M059J (cell line): ENCODE measurements around the gene ZNF236. TPM values are rescaled to one million over a fixed set of nuclear protein-coding genes. Genes with fewer than 3 reads are reported as not detected.
A peak's percentile ranks its signal among the peaks of the same experiment; 100 is the strongest.
"Not testable (repeated sequence)": the region's sequence is repeated elsewhere in the genome, so short reads cannot be mapped to it uniquely, and the experiment has no call there.

Source experiments
- DNase-seq: peaks from one replicate; pipeline ENCODE4 v3.0.0-alpha.2; 2012; ENCODE audit warnings: low read depth
- total RNA-seq: library from RNA; depleted of rRNA; stranded (reverse); fragments of >200 nt; shearing (Covaris generic); gene quantifications from 2 replicates; pipeline ENCODE4 v1.2.3, GENCODE V29; 2014

Gene ZNF236
- total RNA-seq, 1 experiment from 2014 or later, result 6.1 TPM

DNA sequence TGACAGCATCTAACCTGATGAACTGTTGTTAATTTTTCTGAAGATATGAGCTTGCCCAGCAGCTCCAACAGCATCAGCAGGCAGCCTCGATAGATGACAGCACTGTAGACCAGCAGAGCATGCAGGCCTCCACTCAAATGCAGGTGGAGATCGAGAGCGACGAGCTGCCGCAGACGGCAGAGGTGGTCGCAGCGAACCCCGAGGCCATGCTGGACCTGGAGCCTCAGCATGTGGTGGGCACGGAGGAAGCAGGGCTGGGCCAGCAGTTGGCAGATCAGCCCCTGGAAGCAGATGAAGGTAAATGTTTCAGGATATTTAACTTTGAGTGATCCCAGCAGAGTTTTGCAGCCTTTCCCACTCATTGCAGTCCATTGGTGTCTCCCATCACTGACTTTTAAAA, 85.9 kb downstream of the ZNF236 start:
- no peak for DNase-seq

- no peak for DNase-seq
These were observed 87.1 kb downstream of the ZNF236 start for GRCh38 chr18:76909439-76909838.

GRCh38 chr18:76911440-76911839, 89.1 kb downstream of the ZNF236 start:
- no peak for DNase-seq

GRCh38 chr18:76913583-76913982, 91.2 kb downstream of the ZNF236 start:
- no peak for DNase-seq

GRCh38 chr18:76914314-76914713, 92.0 kb downstream of the ZNF236 start:
- DNase-seq, result no peak

- DNase-seq, result no peak
These were observed 92.4 kb downstream of the ZNF236 start for GRCh38 chr18:76914796-76915195.

DNA sequence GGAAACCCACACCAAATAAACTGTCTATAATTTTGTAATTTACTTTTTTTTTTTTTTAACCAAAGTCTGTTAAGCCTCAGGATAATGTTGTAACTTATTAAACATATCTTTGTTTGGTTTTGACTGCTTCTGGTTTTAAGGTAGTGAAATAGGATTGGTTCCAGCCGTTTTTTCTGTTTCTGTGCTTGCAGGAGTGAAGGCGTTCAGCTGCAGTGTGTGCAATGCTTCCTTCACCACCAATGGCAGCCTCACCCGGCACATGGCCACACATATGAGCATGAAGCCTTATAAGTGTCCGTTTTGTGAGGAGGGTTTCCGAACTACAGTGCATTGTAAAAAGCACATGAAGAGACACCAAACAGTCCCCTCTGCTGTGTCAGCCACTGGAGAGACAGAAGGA, 93.1 kb downstream of the ZNF236 start:
- no peak for DNase-seq

DNA sequence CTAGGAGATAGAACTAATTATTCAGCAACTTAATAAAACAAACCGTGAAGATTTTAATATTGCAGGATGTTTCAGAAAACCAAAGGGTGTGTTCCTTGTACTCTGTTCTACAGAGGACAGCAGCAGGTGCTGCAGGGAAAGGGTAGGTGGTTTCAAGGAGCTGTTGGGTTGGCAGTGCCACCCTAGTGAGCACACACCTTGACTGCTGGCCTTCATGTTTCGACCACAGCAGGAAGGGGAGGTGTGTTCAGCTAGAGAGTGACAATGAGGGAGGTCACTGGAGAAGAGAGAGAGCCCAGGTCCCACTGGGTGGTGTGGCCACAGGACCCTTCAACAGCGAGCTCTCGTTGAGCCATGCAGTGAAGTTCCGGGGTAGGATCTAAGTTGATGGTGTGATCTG, 98.6 kb downstream of the ZNF236 start:
- no peak for DNase-seq

GRCh38 chr18:76922107-76922506, 99.8 kb downstream of the ZNF236 start:
- peak; percentile 4 for DNase-seq

- DNase-seq, result peak; percentile 25
These were observed 101.2 kb downstream of the ZNF236 start for GRCh38 chr18:76923485-76924085.

- no peak for DNase-seq
These were observed 103.1 kb downstream of the ZNF236 start for GRCh38 chr18:76925501-76925900.

DNA sequence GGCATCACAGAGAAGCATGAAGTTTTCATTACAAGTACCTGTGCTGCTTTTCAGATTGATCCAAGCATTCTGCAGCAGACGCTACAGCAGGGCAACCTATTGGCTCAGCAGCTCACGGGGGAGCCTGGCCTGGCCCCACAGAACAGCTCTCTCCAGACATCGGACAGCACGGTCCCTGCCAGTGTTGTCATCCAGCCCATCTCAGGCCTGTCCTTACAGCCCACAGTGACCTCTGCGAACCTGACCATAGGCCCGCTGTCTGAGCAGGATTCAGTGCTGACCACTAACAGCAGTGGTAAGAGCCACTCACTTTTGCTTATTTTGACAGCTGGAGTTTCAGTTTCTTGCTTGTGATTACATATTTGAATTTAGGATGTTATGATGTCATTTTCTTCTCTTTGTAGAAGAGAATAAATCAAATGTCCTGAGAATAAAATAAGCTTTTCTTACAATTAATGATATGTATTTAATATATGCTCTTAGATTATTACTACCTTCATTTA, 104.9 kb downstream of the ZNF236 start:
- no peak for DNase-seq

DNA sequence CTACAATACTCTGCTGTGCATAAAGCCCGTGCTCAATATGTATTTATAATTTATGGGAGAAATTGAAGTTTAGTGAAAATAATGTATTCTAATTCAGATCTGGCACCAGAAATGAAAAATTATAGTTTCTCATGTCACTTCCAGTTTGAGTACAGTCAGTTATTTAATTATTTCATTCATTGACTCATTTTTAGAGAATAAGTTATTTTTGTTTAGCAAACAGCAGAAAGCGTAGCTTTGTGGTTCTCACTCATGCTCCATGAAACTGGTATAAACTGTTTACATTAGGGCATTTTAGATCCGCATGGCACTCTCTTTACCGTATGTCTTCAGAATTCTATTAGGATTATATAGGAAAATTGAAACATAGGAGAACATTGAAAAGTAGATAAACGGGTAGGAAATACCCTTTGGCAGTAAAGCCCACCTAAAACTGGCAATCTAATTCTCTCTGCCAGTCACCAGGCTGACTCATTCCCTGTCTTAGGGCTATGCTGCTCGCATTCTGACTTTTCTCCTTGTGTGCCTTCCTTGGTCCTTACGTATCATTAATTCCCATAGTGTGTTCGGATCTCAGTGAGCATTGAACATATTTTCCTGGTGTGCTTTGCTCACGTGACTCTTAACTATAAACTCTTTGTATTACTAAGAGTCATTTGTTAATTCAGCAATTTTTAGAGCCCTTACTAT, 106.0 kb downstream of the ZNF236 start:
- DNase-seq, result no peak

GRCh38 chr18:76931171-76931570, 108.8 kb downstream of the ZNF236 start:
- DNase-seq, result no peak

DNA sequence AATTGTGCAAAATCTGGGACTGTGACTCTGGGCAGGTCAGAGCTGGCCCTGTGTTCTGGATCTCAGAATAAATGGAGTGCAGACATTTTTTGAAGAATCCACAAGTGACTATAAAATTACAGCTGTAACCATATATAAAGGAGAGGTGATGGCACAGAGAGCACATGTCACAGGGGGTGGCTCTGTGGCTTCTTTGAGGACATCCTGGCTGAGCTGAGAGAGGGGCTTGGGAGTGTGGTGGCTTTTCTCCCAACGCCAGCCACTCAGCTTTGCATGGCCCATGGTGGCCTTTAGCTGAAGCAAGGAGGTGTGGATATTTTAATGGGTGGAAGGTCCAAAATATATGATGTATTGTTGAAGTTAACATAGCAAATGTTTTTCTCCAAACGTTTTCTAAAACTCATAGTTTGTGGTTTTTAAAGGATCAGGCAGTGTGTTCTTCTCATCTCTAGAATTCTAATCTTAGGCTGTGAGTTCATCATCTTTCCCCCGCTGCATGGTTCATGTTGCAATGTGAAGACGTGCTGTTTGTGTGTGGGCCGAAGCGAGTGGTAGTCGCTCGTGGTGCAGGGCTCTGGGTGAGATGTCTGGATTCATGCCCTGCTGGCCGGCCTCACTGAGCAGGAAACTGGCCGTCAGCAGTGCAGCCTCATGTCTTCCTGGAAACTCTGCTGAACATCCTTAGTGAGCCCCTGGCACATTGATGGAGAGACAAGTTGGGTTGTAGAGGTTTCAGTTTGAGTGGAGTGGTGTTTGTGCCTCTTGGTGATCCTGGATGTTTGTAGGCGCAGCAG, 109.9 kb downstream of the ZNF236 start:
- DNase-seq, result no peak

DNA sequence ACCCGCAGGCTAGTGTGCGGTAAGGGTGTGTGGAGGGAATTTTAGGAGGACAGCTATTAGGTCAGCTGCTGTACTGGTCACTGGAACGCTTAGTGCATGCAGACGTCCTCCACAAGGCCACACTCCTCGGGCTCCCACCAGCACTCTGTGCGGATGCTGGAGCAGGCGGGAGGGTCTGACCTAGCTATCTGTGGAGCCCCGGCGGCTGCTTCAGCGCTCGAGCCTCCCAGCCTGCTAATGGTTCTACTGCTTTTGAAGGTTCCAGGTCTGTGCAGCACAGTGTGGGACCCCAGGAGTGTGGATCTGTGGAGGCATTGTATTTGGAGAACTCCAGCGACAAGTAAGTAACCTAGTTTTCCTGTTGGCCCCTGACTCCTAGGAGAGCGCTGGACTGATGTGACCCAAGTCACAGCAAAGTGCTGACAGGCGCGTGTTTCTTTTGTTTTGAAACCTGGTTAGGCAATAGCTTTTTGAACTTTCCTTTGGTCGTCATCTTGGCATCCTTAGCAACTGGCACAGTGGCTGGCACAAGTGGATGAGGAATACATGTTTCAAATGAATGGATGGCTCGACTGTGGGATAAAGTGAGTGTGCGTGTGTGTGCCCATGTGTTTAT, 113.5 kb downstream of the ZNF236 start:
- no peak for DNase-seq

DNA sequence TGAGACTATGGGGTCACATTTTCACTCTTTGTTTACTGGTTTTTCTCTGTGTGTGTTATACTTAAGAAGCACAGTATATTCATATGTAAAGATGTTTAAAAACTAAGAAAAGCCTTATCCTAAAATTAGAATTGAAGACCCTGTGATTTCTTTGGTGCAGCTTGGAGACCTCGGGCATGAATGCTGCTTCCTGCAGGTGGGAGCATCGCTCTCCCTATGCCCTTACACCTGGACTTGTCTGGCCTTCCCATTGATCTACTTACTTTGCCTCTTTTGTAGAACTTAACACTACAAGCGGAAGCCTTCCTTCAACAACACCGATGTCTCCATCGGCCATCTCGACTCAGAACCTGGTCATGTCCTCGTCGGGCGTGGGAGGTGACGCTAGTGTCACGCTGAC, 114.5 kb downstream of the ZNF236 start:
- no peak for DNase-seq

DNA sequence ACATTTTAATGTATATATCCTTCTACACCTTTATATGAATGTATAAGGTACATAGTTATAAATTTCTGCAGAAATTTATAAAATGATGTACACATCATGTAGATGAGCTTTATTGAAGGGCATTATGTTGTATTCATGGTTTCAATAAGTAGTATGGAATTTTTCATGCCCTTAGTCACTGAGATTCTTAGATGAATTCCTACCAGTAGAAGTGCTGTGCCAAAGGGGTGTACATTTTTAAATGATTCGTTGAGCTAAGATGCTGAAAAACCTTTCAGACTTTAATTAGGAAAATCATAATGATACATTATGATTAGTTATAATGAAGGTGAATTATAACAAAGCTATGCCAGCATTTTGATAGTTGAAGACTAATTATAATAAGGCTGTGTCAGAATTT, 115.2 kb downstream of the ZNF236 start:
- DNase-seq, result no peak

DNA sequence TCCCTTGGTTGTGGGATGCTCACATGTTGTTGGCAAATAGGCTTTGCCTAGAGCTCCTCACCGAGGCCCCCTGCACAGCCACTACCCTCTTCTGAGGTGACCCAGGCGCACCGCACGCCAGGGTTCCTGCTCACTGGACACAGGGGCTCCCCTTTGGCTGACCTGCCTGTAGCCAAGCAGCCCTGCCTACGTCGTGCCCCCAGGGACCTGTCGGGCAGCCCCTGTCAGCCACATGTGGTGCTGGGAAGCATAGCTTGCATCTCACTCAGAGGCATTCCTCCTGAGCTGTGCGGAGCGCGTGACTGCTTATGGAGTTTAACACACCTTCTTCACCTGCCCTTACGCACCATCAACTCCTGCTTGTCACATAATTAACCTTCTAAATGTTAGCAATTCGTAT, 116.3 kb downstream of the ZNF236 start:
- no peak for DNase-seq

DNA sequence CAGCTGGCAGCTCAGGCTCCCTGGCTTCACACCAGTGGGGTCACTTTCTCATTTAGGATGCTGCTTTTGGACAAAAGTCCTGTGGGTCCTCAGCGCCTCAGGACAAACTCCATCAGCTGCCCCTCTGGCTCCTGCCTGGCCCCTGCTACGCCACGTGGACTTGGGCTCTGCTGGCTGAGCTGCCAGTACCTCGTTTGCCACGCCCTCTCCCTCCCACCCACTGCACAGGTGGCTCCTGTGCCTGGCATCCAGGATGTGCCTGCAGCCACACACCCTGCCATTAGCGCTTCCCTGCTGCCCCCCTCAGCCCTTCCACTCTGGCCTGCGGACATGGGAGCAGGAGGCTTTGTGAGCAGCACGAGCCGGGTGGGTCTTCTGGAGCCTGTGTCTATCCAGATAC, 118.9 kb downstream of the ZNF236 start:
- no peak for DNase-seq

DNA sequence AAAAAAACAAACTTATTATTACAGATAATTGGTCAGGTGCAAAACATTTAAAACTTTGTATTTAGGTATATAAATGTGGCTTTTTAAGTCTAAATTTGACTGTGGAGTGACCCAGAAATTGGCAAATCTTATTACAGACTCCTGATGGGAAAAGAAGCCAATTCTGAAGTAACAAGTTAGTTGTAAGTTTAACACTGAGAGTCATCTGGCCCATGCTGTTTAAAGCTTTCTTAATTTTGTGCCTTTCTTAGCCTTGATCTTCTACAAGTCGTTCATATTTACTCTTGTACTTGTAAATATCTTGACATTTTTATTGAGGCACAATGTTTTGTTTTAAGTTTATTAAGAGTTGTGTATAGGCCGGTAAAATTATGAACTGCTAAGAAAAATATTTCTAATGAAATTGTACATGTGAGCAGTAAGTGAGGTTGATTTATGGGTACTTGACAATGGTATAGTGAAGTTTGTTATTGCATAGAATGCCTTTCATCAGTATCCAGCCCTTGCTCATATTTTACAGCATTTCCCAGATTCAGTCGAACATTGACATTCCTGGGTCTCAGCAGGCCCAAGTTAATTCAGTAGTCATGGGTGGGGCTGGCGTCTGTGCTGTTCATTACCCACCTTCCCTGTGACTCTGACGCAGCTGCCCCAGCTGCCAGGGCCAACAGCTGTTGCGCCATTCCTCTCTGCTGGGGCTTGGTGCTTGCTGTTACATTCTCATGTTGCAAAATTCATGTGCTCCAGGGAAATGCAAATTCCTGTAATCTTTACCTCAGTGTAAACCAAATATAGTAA, 121.4 kb downstream of the ZNF236 start:
- no peak for DNase-seq

- not testable (repeated sequence) for DNase-seq
These were observed 122.0 kb downstream of the ZNF236 start for GRCh38 chr18:76944346-76944745.
